H4 (cell line): ENCODE measurements around the gene IP6K2. TPM values are rescaled to one million over a fixed set of nuclear protein-coding genes. Genes with fewer than 3 reads are reported as not detected.

ENCODE experiments used
- DNase-seq: peaks from one replicate; pipeline ENCODE4 v3.0.0-alpha.2; 2015; ENCODE audit warnings: low spot score
- total RNA-seq: library from RNA; depleted of rRNA; stranded (reverse); fragments of >200 nt; shearing (Covaris generic); gene quantifications from 2 replicates; pipeline ENCODE4 v1.2.3, GENCODE V29; 2014; rRNA removed

The IP6K2 gene
- total RNA-seq, 1 experiment from 2014 or later = 41.4 TPM

DNA sequence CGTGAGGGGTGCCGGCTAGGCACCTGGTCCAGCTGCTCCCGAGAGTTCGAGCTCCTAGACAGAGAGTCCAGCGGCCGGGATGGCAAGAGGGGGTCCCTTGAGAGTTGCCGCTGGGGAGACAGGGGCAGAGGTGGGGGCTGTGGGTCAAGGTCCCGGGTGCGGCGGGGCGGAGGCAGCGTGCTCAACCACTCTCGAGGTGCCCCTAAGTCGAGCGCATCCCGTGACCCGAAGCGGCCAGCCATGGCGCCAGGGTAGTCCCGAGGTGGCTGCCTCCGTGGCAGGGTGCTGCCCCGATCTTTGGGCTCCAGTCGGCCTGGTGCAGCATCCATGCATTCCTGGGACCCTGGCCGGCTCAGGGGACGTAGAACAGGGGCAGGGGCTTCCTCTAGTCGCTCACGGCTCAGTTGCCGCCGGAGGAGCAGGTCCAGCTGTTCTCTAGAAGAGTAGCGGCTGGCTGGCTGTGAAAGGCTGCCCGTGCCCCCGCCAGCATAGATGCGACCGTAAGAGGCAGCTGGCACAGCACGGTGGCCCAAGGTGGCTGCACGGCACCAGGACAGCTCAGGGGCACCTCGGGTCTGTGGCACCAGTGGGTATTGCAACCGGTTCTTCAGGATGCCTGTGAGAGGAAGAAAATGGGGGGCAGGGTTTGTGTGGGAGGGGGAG lies 76.9 kb downstream of the IP6K2 start:
- no peak for DNase-seq

Other genes starting within 250 kb of the IP6K2 start
- 100 and 108 TPM in 2 replicates for gene SHISA5, start 213.0 kb downstream of the IP6K2 start, total RNA-seq
- 4.8 and 5.2 TPM in 2 replicates for gene PFKFB4, start 160.4 kb downstream of the IP6K2 start, total RNA-seq
- 0.29 and 0.56 TPM in 2 replicates for gene UCN2, start 153.4 kb downstream of the IP6K2 start, total RNA-seq
- 6.8 and 7.0 TPM in 2 replicates for gene COL7A1, start 121.9 kb downstream of the IP6K2 start, total RNA-seq
- gene UQCRC1, start 107.6 kb downstream of the IP6K2 start, total RNA-seq = 171 and 176 TPM in 2 replicates
- not detected in 2 replicates for gene TMEM89, start 95.5 kb downstream of the IP6K2 start, total RNA-seq
- gene SLC26A6, start 81.8 kb downstream of the IP6K2 start, total RNA-seq = 7.8 and 9.6 TPM in 2 replicates
- gene CELSR3, start 54.3 kb downstream of the IP6K2 start, total RNA-seq = 3.0 and 3.1 TPM in 2 replicates
- 8.8 and 21.1 TPM in 2 replicates for gene NCKIPSD, start 31.3 kb downstream of the IP6K2 start, total RNA-seq
- gene PRKAR2A, start 130.7 kb upstream of the IP6K2 start, total RNA-seq = 10.0 and 10.2 TPM in 2 replicates
- 11.1 and 15.5 TPM in 2 replicates for gene SLC25A20, start 181.7 kb upstream of the IP6K2 start, total RNA-seq
- gene ARIH2, start 201.6 kb upstream of the IP6K2 start, total RNA-seq = 62.7 and 82.2 TPM in 2 replicates